Activated CD4-positive, alpha-beta T cell treated with anti-CD3 and anti-CD28 coated beads, Interleukin-2, amount 10 ng/mL, durations not matched to agents 24 days and 14 days (primary cell): ENCODE data around the gene HBQ1. TPM values are rescaled to one million over a fixed set of nuclear protein-coding genes. Genes with fewer than 3 reads are reported as not detected.
"Not testable (repeated sequence)": the region's sequence is repeated elsewhere in the genome, so short reads cannot be mapped to it uniquely, and the experiment has no call there.

Source experiments
- DNase-seq: peaks from one replicate; pipeline ENCODE4 v3.0.0; 2022
- H3K27ac Mint-ChIP-seq: one replicate; pipeline ENCODE4 v1.8.0; 2022; ENCODE audit warnings: mild to moderate bottlenecking, mixed read lengths
- H3K27me3 Mint-ChIP-seq: one replicate; pipeline ENCODE4 v1.8.0; 2022; ENCODE audit warnings: mixed read lengths
- H3K36me3 Mint-ChIP-seq: one replicate; pipeline ENCODE4 v1.8.0; 2022; ENCODE audit warnings: low read depth, mild to moderate bottlenecking, mixed read lengths
- H3K4me1 Mint-ChIP-seq: one replicate; pipeline ENCODE4 v1.8.0; 2021; ENCODE audit warnings: mixed read lengths
- H3K4me3 Mint-ChIP-seq: one replicate; pipeline ENCODE4 v1.8.0; 2022; ENCODE audit warnings: mild to moderate bottlenecking, moderate library complexity, mixed read lengths
- H3K9me3 Mint-ChIP-seq: one replicate; pipeline ENCODE4 v1.8.0; 2021; ENCODE audit warnings: mixed read lengths
- intact Hi-C: fragments of 100-400 bp; cut with micrococcal nuclease; formaldehyde crosslinking; loops from one replicate; pipeline ENCODE4 v1.15.1; 2023
- total RNA-seq: library from RNA; stranded (reverse); gene quantifications from 2 replicates; pipeline ENCODE4 v1.2.3, GENCODE V29; 2022

HBQ1 gene
- total RNA-seq, 1 donor from 2014 or later = 1.6 TPM

GRCh38 chr16:229731-230281 is 49.5 kb downstream of the HBQ1 start:
- H3K27ac Mint-ChIP-seq = peak overlapping the region; percentile 58
- intact Hi-C loops = loop anchor here (1.0 kb wide), 1 partner anchor 122 kb away; the partner anchor contains the start of gene AXIN1

GRCh38 chr16:230351-230750 is 50.1 kb downstream of the HBQ1 start:
- peaks cover 32% of the 10 kb centered on the region for H3K36me3 Mint-ChIP-seq
- intact Hi-C loops = not testable (repeated sequence)

More at GRCh38 chr16:229731-230281, 49.5 kb downstream of the HBQ1 start:
- H3K4me1 Mint-ChIP-seq = peaks cover 25% of the 10 kb centered on the region
- peaks cover 33% of the 10 kb centered on the region for H3K36me3 Mint-ChIP-seq
- no peaks in the 10 kb centered on the region for H3K27me3 Mint-ChIP-seq
- peak overlapping the region; percentile 57 for H3K4me3 Mint-ChIP-seq
- no peaks in the 10 kb centered on the region for H3K9me3 Mint-ChIP-seq
- DNase-seq = no peak

More at GRCh38 chr16:230351-230750, 50.1 kb downstream of the HBQ1 start:
- not testable (repeated sequence) for DNase-seq, H3K4me3 Mint-ChIP-seq, H3K27me3 Mint-ChIP-seq, H3K9me3 Mint-ChIP-seq, H3K27ac Mint-ChIP-seq
- peaks cover 29% of the 10 kb centered on the region for H3K4me1 Mint-ChIP-seq

Other genes with a start within 250 kb of the HBQ1 start
- 88.9 and 89.8 TPM in 2 replicates for gene POLR3K, start 126.9 kb upstream of the HBQ1 start, total RNA-seq
- 97.7 and 99.9 TPM in 2 replicates for gene SNRNP25, start 126.6 kb upstream of the HBQ1 start, total RNA-seq
- 0.26 and 0.76 TPM in 2 replicates for gene RHBDF1, start 107.8 kb upstream of the HBQ1 start, total RNA-seq
- gene MPG, start 102.2 kb upstream of the HBQ1 start, total RNA-seq = 68.4 and 72.6 TPM in 2 replicates
- 52.9 and 53.8 TPM in 2 replicates for gene NPRL3, start 41.8 kb upstream of the HBQ1 start, total RNA-seq
- not detected in 2 replicates for gene HBZ, start 27.8 kb upstream of the HBQ1 start, total RNA-seq
- gene HBM, start 14.5 kb upstream of the HBQ1 start, total RNA-seq = not detected in 2 replicates
- 0.33 TPM in 1 of 2 replicates, not detected in the other for gene HBA2, start 7.6 kb upstream of the HBQ1 start, total RNA-seq
- not detected in 2 replicates for gene HBA1, start 3.8 kb upstream of the HBQ1 start, total RNA-seq
- gene LUC7L, start 49.0 kb downstream of the HBQ1 start, total RNA-seq = 82.3 and 87.9 TPM in 2 replicates
- 17.3 and 18.6 TPM in 2 replicates for gene FAM234A, start 54.4 kb downstream of the HBQ1 start, total RNA-seq
- gene RGS11, start 95.5 kb downstream of the HBQ1 start, total RNA-seq = 0.14 TPM in 1 of 2 replicates, not detected in the other
- gene ARHGDIG, start 100.1 kb downstream of the HBQ1 start, total RNA-seq = not detected in 2 replicates
- not detected in 2 replicates for gene PDIA2, start 102.7 kb downstream of the HBQ1 start, total RNA-seq
- gene AXIN1, start 172.3 kb downstream of the HBQ1 start, total RNA-seq = 26.7 and 27.9 TPM in 2 replicates
- 106 and 109 TPM in 2 replicates for gene MRPL28, start 190.1 kb downstream of the HBQ1 start, total RNA-seq
- 34.1 and 37.8 TPM in 2 replicates for gene PGAP6, start 201.5 kb downstream of the HBQ1 start, total RNA-seq
- gene NME4, start 216.7 kb downstream of the HBQ1 start, total RNA-seq = 64.3 and 64.8 TPM in 2 replicates
- 17.6 and 18.5 TPM in 2 replicates for gene DECR2, start 221.4 kb downstream of the HBQ1 start, total RNA-seq
- 40.2 and 40.5 TPM in 2 replicates for gene RAB11FIP3, start 245.2 kb downstream of the HBQ1 start, total RNA-seq